ENCODE measurements around the gene COL25A1.

GRCh38 chr4:108795733-108796132, 506.7 kb downstream of the COL25A1 start:
- TF ChIP-seq, protein P1, sequence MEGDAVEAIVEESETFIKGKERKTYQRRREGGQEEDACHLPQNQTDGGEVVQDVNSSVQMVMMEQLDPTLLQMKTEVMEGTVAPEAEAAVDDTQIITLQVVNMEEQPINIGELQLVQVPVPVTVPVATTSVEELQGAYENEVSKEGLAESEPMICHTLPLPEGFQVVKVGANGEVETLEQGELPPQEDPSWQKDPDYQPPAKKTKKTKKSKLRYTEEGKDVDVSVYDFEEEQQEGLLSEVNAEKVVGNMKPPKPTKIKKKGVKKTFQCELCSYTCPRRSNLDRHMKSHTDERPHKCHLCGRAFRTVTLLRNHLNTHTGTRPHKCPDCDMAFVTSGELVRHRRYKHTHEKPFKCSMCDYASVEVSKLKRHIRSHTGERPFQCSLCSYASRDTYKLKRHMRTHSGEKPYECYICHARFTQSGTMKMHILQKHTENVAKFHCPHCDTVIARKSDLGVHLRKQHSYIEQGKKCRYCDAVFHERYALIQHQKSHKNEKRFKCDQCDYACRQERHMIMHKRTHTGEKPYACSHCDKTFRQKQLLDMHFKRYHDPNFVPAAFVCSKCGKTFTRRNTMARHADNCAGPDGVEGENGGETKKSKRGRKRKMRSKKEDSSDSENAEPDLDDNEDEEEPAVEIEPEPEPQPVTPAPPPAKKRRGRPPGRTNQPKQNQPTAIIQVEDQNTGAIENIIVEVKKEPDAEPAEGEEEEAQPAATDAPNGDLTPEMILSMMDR (IDR thresholded peaks at IDR 0.05) = no peak
- TF ChIP-seq POLR2AphosphoS5 (IDR thresholded peaks at IDR 0.05) = no peak
- no peak for TF ChIP-seq EP300 (IDR thresholded peaks at IDR 0.05; ENCODE audit: low read depth)
